NCI-H748 (cell line): ENCODE measurements around the gene MRPL27.

Source experiments
- DNase-seq: peaks from one replicate; lab custom pipeline; 2025; ENCODE audit not compliant: unreplicated experiment; lab: John Stamatoyannopoulos, UW

Gene MRPL27

GRCh38 chr17:50361561-50362480 lies 11.2 kb downstream of the MRPL27 start:
- DNase-seq, result peak; percentile 57

DNA sequence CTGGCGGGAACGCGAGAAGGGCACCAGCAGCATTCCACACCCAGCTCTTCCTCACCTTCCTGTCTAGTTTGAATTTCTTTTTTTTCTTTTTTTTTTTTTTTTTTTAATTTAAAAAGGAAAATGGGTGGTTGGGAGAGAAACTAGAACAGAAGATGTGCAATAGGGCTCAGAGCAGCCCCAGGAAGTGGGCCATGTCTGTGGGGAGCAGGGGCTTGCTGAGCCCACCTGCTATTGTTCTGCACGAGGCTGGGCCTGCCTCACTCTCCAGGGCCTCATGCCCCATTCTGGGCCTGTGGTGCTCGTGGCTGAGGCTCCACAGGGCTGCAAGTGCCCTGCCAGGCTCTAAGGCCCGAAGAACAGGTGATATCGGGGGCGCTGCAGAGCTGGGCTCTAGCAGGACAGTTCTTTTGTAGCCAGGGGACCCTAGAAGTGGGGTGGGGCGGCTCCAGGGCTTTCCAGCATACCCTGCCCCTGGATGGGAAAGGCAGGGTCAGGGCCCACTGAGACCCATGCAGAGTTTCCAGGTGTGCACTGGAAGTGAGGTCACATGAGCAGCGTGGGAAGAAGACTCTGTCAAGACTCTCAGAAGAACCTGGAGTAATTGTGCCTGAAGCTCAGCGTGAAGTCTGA lies 12.4 kb downstream of the MRPL27 start:
- DNase-seq, result no peak

- DNase-seq, result no peak
These were observed 13.0 kb downstream of the MRPL27 start for GRCh38 chr17:50359998-50360461.

- DNase-seq, result no peak
These were observed 13.8 kb downstream of the MRPL27 start for GRCh38 chr17:50359005-50359699.

GRCh38 chr17:50358177-50358576 lies 14.8 kb downstream of the MRPL27 start:
- no peak for DNase-seq

- no peak for DNase-seq
These were observed 16.0 kb downstream of the MRPL27 start for GRCh38 chr17:50356892-50357510.

DNA sequence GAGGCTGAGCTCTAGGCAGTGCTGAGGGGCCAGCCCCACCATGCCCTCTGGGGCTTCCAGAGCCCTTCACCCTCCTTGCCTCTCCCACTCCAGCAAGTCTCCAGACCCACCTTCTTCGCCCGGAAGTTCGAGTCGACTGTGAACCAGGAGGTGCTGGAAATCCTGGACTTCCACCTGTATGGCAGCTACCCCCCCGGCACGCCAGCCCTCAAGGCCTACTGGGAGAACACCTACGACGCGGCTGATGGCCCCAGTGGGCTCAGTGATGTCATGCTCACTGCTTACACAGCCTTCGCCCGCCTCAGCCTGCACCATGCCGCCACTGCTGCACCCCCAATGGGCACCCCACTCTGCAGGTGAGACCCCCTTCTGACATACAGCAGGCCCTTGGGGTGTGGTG lies 16.6 kb downstream of the MRPL27 start:
- DNase-seq, result no peak

GRCh38 chr17:50355701-50356341 lies 17.2 kb downstream of the MRPL27 start:
- no peak for DNase-seq

- no peak for DNase-seq
These were observed 17.7 kb downstream of the MRPL27 start for GRCh38 chr17:50355336-50355700.

DNA sequence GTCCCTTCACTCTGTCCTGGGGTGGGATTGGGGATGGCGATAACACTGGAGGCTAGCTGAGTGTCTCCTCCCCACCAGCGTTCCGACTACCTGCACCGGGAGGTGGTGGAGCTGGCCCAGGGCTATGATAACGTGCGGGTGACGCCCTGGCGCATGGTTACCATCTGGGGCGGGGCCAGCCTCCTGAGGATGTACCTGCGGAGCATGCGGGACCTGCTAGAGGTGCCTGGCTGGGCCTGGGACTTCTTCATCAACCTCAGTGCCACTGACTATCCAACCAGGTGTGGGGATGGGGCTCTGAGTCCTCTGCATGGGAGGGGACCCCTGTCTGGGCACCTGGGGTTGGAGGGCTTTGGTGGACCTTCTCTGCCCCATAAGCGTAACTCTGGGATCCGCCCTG lies 18.2 kb downstream of the MRPL27 start:
- DNase-seq, result no peak

DNA sequence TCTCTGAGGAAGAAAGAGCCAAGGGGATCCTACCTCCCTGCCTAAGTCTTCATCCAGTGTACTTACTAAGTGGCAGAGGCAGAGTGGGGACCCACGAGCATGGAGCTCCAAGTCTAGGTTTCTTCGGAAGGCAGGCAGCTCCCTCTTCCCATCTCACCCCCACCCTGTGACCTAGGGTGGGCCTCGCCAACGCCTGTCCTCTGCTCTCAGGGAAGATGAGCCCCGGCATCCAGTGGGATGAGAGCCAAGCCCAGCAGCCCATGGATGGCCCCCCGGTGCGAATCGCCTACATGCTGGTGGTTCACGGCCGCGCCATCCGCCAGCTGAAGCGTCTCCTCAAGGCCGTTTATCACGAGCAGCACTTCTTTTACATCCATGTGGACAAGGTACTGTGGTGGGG lies 18.8 kb downstream of the MRPL27 start:
- DNase-seq, result no peak

- no peak for DNase-seq
These were observed 19.3 kb downstream of the MRPL27 start for GRCh38 chr17:50353600-50354195.

- no peak for DNase-seq
These were observed 20.0 kb downstream of the MRPL27 start for GRCh38 chr17:50352693-50353599.

DNA sequence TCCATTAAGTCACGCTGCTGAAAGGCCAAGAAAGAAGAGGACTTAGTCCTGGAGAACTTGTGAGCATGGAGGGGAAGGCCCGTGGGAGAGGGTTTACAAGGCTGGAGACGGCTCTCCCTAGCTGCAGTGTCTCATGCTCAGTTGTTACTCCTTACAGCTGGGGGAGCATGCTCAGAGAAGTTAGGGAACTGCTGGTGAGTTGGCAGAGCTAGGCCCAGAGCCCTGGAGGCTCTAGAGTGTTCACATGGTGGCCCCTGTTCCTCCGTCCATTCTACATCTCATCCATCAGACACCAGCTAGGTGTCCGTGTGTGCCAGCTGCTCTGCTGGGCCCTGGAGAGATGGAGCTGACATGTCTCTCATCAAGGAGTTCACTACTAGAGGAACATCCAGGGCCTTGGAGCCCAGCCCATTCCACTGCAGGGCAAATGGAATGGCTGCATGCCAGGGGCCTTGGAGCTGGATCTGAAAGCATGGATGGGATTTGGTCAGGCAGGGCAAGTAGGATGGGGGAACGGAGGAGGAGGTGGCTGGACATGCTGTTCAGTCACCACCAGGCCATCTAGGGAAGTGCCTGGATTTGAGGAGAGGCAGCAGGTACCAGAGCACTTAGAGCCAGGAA lies 20.8 kb downstream of the MRPL27 start:
- no peak for DNase-seq

DNA sequence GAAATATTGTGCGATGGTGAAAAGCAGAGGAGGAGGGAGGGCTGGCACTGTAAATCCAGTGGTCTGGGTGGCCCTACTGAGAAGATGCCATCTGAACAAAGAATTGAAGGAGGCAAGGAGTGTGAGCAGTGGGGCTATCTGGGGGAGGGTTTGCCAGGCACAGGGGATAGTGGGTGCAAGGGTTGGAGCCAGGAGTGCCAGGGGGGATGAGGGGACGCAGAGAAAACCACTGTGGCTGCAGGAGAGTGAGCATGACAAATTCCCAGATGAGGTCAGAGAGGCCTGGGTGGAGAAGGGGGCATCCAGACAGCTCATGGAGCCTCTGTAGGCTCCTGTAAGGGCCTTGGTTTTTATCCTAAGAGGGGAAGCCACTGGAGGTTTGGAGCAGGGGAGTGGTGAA lies 22.3 kb downstream of the MRPL27 start:
- no peak for DNase-seq

DNA sequence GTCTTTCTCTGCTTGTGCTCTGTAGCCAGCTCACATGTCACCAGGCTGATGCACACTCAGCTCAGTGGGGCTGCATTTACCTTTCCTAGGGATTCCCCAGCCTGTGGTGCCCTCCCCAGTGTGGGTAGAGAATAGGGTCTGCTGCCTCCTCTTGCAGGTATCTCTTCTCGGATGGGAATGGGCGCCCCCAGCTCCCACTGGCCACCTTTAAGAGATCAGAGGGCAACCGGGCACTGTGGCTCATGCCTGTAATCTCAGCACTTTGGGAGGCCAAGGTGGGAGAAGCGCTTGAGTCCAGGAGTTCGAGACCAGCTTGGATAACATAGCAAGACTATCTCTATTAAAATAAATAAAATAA lies 23.8 kb downstream of the MRPL27 start:
- no peak for DNase-seq

DNA sequence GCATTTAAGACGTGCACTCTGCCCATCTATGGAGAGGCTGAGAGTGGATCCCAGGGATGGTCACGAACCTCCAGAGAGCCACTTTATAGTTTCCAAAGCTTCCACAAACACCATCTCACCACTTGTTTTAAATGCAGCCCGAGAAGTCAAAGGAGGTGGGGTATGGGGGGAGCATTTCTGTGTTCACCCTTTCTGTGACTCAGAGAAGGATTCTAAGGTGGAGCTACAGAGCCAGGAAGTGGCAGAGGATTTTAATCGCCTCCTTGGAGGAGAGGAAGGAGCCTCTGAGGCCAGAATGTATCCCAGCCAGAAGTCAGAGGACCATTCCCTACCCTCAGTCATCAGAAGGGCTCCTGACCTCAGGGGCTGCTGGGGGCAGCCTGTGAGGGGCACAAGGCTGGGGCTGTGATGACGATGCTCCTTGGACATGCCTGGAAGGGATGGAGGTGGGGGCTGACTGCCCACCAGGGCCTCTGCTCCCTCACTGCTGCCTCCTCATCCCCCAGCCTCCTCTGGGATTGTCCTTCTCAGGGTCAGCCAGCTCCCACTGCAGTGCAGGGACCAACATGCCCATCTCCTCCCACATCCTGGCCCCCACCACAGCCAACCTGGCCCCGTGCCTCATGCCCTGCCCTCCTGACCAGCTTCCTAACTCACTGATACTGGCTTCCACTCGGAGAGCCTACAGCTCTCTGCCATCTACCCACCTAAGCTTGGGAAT lies 24.3 kb downstream of the MRPL27 start:
- DNase-seq, result no peak

DNA sequence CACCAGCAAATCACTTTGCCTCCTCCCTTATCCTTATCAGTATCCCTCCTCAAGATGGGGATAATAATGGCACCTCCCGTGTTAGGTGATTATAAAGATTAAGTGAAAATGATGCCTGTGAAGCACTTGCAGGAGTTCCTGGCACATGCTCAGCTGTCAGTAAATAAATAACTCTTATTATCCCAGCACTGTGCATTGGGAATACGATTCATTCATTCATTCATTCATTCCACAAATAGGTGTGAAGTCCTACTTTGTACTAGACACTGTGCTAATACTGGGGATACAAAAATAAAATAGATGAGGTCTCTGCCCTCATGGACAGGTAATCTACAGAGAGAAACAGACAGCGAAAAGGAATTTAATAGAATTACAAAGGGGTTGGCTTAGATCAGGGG lies 25.1 kb downstream of the MRPL27 start:
- no peak for DNase-seq
